Hepatocyte (in vitro differentiated cells): Measurements from ENCODE around the gene TBC1D5.

Experiments
- CTCF ChIP-seq: fragments of 200-600 bp; sonication (generic); IDR thresholded peaks from 2 replicates; pipeline ENCODE4 v1.5.1; 2016; ENCODE audit warnings: antibody characterized with exemption, mild to moderate bottlenecking; ENCODE audit not compliant: poor library complexity
- EZH2 ChIP-seq: fragments of 200-600 bp; sonication (generic); IDR thresholded peaks from 2 replicates; pipeline ENCODE4 v1.6.1; 2016; ENCODE audit warnings: antibody characterized with exemption, mild to moderate bottlenecking, borderline replicate concordance

GRCh38 chr3:17342119-17342518 is 400.3 kb downstream of the TBC1D5 start:
- TF ChIP-seq CTCF: no peak
- TF ChIP-seq EZH2: no peak
